Ammon's horn (tissue), 1 donor: ENCODE measurements around the gene BCL6.
"Not testable (repeated sequence)": the region's sequence is repeated elsewhere in the genome, so short reads cannot be mapped to it uniquely, and the experiment has no call there.

ENCODE experiments used
- DNase-seq: peaks from one replicate; pipeline ENCODE4 v3.0.0-alpha.2; 2016; ENCODE audit warnings: low spot score

Gene BCL6

GRCh38 chr3:187714404-187714979 is 30.8 kb downstream of the BCL6 start:
- DNase-seq = peak; percentile 87

DNA sequence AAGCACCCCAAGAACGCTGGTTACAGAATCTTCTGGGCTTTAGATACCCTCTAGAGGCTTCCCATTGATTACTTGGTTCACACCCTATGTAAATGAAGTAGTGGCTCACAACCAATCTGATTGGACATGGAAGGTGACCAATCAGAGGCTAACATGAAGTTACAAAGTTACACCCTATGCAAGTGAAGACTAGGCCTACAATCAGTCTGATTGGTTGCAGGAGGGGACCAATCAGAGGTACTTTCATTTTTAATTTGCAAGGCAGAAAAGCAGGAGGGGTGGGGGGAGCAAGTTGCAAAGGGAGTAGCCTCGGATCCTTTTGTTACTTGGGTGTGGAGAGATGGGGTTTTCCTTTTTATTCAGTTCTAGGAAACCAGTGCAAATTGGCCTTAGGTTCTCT is 31.8 kb downstream of the BCL6 start:
- DNase-seq = no peak

GRCh38 chr3:187709155-187709554 is 36.1 kb downstream of the BCL6 start:
- DNase-seq = no peak

- no peak for DNase-seq
Observed at GRCh38 chr3:187708696-187709095, 36.6 kb downstream of the BCL6 start.

DNA sequence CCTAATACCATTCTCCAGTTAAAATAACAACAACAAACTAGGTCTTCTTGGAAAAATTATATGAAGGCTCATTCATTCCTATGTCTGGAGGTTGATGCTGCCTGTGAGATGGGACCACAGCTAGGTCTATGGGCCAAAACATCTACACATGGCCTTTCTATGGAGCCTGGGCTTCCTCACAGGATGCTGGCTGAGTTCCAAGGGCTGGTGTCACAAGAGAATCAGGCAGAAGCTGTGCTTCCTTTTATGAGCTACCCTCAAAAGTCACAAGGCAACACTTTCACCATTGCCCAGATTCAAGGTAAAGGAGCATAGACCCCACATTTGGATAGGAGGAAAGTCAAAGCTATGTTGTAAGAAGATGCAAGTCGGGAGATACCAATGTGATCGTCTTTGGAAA is 38.3 kb downstream of the BCL6 start:
- DNase-seq = peak; percentile 47

GRCh38 chr3:187705164-187705563 is 40.1 kb downstream of the BCL6 start:
- DNase-seq = no peak

GRCh38 chr3:187702507-187703033 is 42.7 kb downstream of the BCL6 start, which contains the start of gene RTP2:
Gene RTP2 (minus strand): TSS chr3:187702557. CDS start chr3:187702128, 429 bp downstream.
- no peak for DNase-seq

- no peak for DNase-seq
Observed at GRCh38 chr3:187700249-187700648, 45.0 kb downstream of the BCL6 start.

- DNase-seq = no peak
Observed at GRCh38 chr3:187698499-187699399, 46.5 kb downstream of the BCL6 start.

DNA sequence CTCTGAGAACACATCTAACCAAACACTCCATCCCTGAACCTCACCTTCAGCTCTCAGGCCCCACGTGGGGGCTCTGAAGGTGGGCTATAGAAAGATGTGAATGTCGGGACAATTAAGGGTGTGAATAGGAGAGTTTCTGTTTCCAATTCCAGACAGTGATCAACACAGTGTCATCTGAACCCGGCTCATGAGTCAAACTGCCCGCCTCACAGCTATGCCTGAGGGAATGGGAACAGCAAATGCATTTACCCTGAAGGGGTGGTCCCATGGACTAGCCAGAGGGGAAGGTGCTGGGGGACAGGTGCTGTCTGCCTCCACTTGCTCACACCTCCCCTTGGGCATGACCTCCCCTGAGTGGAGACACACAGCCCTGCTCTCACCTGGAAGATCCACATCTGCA is 49.2 kb downstream of the BCL6 start:
- no peak for DNase-seq

- no peak for DNase-seq
Observed at GRCh38 chr3:187695449-187695848, 49.8 kb downstream of the BCL6 start.

DNA sequence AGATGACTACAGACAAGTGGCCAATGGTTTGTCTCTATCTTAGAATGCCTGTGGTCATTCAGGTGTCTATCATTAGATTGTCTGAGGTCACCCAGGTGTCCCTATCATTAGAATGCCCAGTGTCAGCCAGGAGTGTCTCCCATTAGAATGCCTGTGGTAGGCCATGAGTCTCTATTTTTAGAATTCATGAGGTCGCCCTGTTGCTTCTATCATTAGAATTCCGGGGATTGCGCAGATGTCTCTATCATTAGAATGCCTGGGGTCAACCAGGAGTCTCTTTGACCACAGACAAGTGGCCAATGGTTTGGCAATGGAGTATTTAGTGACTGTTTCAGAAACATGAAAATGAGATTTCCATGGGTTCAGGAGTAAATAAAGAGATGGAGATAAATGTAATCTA is 50.5 kb downstream of the BCL6 start:
- DNase-seq = no peak

GRCh38 chr3:187693431-187693830 is 51.8 kb downstream of the BCL6 start:
- DNase-seq = no peak

DNA sequence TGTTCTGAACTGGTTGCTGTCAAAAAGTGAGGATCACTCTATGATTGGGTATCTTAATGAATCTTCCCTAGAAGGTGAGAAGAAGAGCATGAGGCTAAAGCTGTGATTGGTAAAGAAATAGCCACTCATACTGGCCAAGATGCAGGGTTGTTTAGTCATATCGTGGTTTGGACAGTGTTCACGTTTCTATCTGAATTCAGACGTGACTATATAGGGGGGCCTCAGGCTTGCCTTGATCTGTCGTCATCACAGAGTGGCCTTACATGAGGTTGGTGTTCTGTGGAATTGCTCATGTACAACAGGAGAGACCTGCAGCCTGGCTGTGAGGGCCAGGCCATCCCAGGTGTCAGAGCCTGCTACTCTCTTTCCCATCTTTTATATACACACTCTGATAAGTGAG is 55.3 kb downstream of the BCL6 start:
- DNase-seq = no peak

- DNase-seq = no peak
Observed at GRCh38 chr3:187686621-187687273, 58.5 kb downstream of the BCL6 start.

DNA sequence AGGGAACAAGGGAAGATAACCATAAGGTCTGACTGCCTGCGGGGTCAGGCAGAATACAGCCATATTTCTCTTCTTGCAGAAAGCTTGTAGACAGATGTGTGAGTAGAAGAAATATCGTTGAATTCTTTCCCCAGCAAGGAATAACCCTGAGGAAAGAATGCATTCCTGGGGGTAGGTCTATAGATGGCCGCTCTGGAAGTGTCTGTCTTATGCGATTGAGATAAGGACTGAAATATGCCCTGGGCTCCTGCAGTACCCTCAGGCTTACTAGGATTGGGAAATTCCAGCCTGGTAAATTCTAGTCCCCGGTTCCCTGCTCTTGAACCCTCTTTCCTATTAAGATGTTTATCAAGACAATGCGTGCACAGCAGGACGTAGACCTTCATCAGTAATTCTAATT is 59.3 kb downstream of the BCL6 start:
- DNase-seq = no peak

GRCh38 chr3:187684880-187685279 is 60.4 kb downstream of the BCL6 start:
- DNase-seq = no peak

DNA sequence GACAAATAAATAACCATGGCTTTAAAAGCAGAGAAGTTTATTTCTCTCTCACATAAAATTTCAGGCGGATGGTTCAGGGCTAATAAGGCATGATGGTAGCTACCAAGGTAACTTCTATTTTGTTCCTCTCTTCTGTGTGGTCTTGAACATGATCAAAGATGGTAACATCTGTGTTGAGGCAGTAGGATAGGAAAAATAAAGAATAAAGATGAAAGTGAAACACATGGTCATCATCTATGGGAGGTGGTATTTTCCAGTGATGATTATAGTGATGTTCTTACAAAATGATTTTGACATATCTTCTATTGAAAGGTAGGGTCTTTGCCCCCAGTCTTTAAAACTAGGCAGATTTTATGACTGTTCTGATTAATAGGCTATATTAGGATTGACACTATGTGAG is 60.8 kb downstream of the BCL6 start:
- DNase-seq = no peak

DNA sequence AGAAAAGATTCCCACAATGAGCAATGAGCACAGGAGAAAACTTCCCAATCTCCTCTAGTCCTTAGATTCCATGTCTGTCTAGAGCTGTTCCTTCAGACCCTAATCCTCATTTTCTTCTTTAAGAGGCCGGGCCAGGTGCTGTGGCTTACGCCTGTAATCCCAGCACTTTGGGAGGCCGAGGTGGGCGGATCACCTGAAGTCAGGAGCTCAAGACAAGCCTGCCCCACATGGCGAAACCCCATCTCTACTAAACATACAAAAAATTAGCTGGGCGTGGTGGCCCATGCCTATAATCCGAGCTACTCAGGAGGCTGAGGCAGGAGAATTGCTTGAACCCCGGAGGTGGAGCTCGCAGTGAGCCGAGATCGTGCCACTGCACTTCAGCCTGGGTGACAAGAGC is 63.5 kb downstream of the BCL6 start:
- DNase-seq = not testable (repeated sequence)

DNA sequence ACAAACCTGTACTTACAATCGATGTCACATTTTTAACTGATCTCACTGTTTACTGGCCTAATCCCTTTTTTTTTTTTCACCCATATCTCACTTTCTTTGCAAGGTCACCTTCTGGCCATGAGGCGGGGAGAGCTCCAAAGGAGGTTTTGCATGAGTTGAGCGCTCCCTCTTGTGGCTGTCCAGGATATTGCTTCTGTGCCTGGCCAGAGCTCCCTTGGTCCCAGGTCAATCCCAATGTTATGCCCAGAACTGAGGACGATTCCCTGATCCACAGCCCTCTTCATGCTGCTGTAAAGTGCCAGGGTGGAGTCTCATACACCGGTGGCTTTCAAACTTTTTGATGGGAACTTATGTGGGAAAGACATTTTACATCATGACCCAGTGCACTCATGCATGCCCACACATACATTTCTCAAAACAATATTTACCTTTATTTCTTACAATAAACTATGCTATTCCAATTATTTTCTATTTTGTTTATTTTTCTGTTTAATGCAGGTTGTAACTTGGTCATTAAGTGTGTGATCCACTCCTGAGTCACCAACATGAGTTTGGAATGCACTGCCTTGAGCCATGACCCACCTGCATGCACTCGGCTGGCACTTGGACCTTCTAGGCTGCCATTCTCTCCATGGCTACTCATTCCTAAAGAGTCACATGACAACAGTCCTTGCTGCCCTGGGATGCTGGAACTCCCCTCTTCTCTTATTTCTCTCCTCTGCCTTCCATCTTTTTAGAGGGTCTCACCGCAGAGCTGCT is 65.5 kb downstream of the BCL6 start:
- peak; percentile 81 for DNase-seq

DNA sequence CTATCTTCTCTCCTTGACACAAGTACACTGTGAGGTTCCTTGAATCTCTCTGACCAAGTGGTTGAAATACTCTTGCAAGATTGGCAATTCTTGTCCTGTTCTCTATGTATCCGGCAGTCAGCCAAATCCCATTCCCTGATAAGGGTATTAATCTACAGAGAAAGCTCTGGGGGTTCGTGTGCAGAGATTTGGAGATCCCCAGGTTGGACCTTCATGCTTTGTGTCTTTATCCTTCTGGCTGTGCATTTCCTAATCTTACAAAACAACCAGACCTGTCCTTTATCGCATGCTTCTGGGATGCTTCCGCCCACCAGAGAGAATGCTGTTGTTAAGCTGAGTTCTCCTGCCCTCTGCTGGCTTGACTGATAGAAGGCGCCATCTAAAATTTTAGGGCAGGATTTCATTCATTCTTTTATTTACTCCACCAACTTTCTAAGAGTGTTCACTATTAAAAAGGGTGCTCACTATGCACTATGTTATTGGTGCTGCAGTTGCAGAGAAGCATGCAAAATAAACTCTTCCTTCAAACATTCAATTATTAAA is 66.5 kb downstream of the BCL6 start:
- peak; percentile 68 for DNase-seq

GRCh38 chr3:187677604-187678003 is 67.7 kb downstream of the BCL6 start:
- DNase-seq = no peak
